BLaER1 treated with 17β-estradiol and CSF1 and Interleukin-3, amounts not matched to agents 10 nM and 100 nM (cell line): Measurements from ENCODE around the gene MAP3K4.
"Not testable (repeated sequence)": the region's sequence is repeated elsewhere in the genome, so short reads cannot be mapped to it uniquely, and the experiment has no call there.

Experiments used
- H3K27ac ChIP-seq, 11 experiments: shearing (Covaris generic); formaldehyde crosslinking; 2 replicates each; pipeline ENCODE4 v1.8.1; 2022
- H3K27me3 ChIP-seq, 11 experiments: shearing (Covaris generic); formaldehyde crosslinking; 2 replicates each; pipeline ENCODE4 v1.8.1; 2022
- H3K36me3 ChIP-seq, 11 experiments: shearing (Covaris generic); formaldehyde crosslinking; 2 replicates each; pipeline ENCODE4 v1.8.1; 2022
- H3K4me1 ChIP-seq, 10 experiments: shearing (Covaris generic); formaldehyde crosslinking; 2 replicates each; pipeline ENCODE4 v1.8.1; 2022
- H3K4me2 ChIP-seq, 11 experiments: shearing (Covaris generic); formaldehyde crosslinking; 2 replicates each; pipeline ENCODE4 v1.8.1; 2022
- H3K4me3 ChIP-seq, 10 experiments: shearing (Covaris generic); formaldehyde crosslinking; 2 replicates each; pipeline ENCODE4 v1.8.1; 2022
- H3K9ac ChIP-seq, 11 experiments: shearing (Covaris generic); formaldehyde crosslinking; 2 replicates each; pipeline ENCODE4 v1.8.1; 2022
- H3K9me3 ChIP-seq, 11 experiments: shearing (Covaris generic); formaldehyde crosslinking; replicated peaks in 1 of 11; 2 replicates each; pipeline ENCODE4 v1.8.1; 2022
- H4K20me1 ChIP-seq, 11 experiments: shearing (Covaris generic); formaldehyde crosslinking; 2 replicates each; pipeline ENCODE4 v1.8.1; 2022
- Cebpa-rat ChIP-seq, 11 experiments: shearing (Covaris generic); IDR thresholded peaks; 2 replicates each; pipeline ENCODE4 v1.8.1; 2022

The MAP3K4 gene

GRCh38 chr6:161108916-161109315, 117.3 kb downstream of the MAP3K4 start:
- peaks cover 0 to 9% (median 0%) of the 10 kb centered on the region in 11 experiments; a peak in 1 of 22 replicates for H4K20me1 ChIP-seq
- H3K4me1 ChIP-seq = no peaks in the 10 kb centered on the region
- H3K9ac ChIP-seq = no peak overlapping the region
- H3K27ac ChIP-seq = no peak overlapping the region
- H3K36me3 ChIP-seq = peaks cover 94 to 100% (median 97%) of the 10 kb centered on the region in 11 experiments
- no peak for TF ChIP-seq Cebpa-rat (IDR thresholded peaks at IDR 0.05)
- no peaks in the 10 kb centered on the region for H3K9me3 ChIP-seq
- no peak overlapping the region for H3K4me2 ChIP-seq
- no peak overlapping the region for H3K4me3 ChIP-seq
- no peaks in the 10 kb centered on the region for H3K27me3 ChIP-seq

- H3K4me3 ChIP-seq = no peak overlapping the region
- peaks cover 94 to 100% (median 98%) of the 10 kb centered on the region in 11 experiments for H3K36me3 ChIP-seq
These were observed 117.8 kb downstream of the MAP3K4 start for GRCh38 chr6:161109366-161109765.

GRCh38 chr6:161110028-161110779, 118.6 kb downstream of the MAP3K4 start:
- TF ChIP-seq Cebpa-rat (IDR thresholded peaks at IDR 0.05) = no peak
- Histone ChIP-seq H3K27ac (no peak overlapping the region), H3K27me3 (no peaks in the 10 kb centered on the region), H4K20me1 (peaks cover 0 to 9% (median 0%) of the 10 kb centered on the region in 11 experiments; a peak in 1 of 22 replicates), H3K4me1 (no peaks in the 10 kb centered on the region), H3K4me2 (no peak overlapping the region), H3K9ac (no peak overlapping the region), H3K36me3 (peaks cover 95 to 100% (median 100%) of the 10 kb centered on the region in 11 experiments), H3K9me3 (no peaks in the 10 kb centered on the region), H3K4me3 (no peak overlapping the region)

More at GRCh38 chr6:161109366-161109765, 117.8 kb downstream of the MAP3K4 start:
- no peaks in the 10 kb centered on the region for H3K9me3 ChIP-seq
- TF ChIP-seq Cebpa-rat (IDR thresholded peaks at IDR 0.05) = no peak
- no peaks in the 10 kb centered on the region for H3K27me3 ChIP-seq
- no peak overlapping the region for H3K4me2 ChIP-seq
- H3K4me1 ChIP-seq = no peaks in the 10 kb centered on the region
- H4K20me1 ChIP-seq = peaks cover 0 to 9% (median 0%) of the 10 kb centered on the region in 11 experiments; a peak in 1 of 22 replicates
- H3K27ac ChIP-seq = no peak overlapping the region
- no peak overlapping the region for H3K9ac ChIP-seq

- H3K4me3 ChIP-seq = no peak overlapping the region
- H3K9me3 ChIP-seq = no peaks in the 10 kb centered on the region
- H3K4me1 ChIP-seq = no peaks in the 10 kb centered on the region
- H3K27me3 ChIP-seq = no peaks in the 10 kb centered on the region
- no peak overlapping the region for H3K4me2 ChIP-seq
- no peak for TF ChIP-seq Cebpa-rat (IDR thresholded peaks at IDR 0.05)
- H3K9ac ChIP-seq = no peak overlapping the region
- H3K27ac ChIP-seq = no peak overlapping the region
- H3K36me3 ChIP-seq = peaks cover 95 to 100% (median 100%) of the 10 kb centered on the region in 11 experiments
- H4K20me1 ChIP-seq = peaks cover 0 to 9% (median 0%) of the 10 kb centered on the region in 11 experiments; a peak in 1 of 22 replicates
These were observed 119.7 kb downstream of the MAP3K4 start for GRCh38 chr6:161111261-161111660.

- H3K9ac ChIP-seq = no peak overlapping the region
- H3K9me3 ChIP-seq = peaks cover 7 to 17% (median 14%) of the 10 kb centered on the region in 11 experiments; a peak in 20 of 22 replicates
- no peak for TF ChIP-seq Cebpa-rat (IDR thresholded peaks at IDR 0.05)
- H3K36me3 ChIP-seq = peaks cover 94 to 100% (median 99%) of the 10 kb centered on the region in 11 experiments
- no peaks in the 10 kb centered on the region for H3K27me3 ChIP-seq
- H3K4me1 ChIP-seq = peaks cover 0 to 8% (median 0%) of the 10 kb centered on the region in 10 experiments; a peak in 3 of 20 replicates
- H3K27ac ChIP-seq = no peak overlapping the region
- H3K4me3 ChIP-seq = no peak overlapping the region
- no peak overlapping the region for H3K4me2 ChIP-seq
- 0 out of 22 replicates have a peak, but pooled peaks cover 0 to 7% (median 0%) of the 10 kb centered on the region in 11 experiments for H4K20me1 ChIP-seq
These were observed 123.9 kb downstream of the MAP3K4 start for GRCh38 chr6:161115468-161115867.

GRCh38 chr6:161116554-161116953, 125.0 kb downstream of the MAP3K4 start:
- Histone ChIP-seq H3K9ac (no peak overlapping the region), H3K4me1 (peaks cover 0 to 8% (median 0%) of the 10 kb centered on the region in 10 experiments; a peak in 3 of 20 replicates), H4K20me1 (no peaks in the 10 kb centered on the region), H3K27ac (no peak overlapping the region), H3K4me3 (no peak overlapping the region), H3K36me3 (peaks cover 84 to 100% (median 96%) of the 10 kb centered on the region in 11 experiments), H3K9me3 (peaks cover 7 to 23% (median 18%) of the 10 kb centered on the region in 11 experiments; a peak in 20 of 22 replicates), H3K27me3 (no peaks in the 10 kb centered on the region), H3K4me2 (no peak overlapping the region)
- TF ChIP-seq Cebpa-rat (IDR thresholded peaks at IDR 0.05) = no peak

GRCh38 chr6:161117308-161117707, 125.7 kb downstream of the MAP3K4 start:
- Histone ChIP-seq H3K4me3 (no peak overlapping the region), H4K20me1 (no peaks in the 10 kb centered on the region), H3K9ac (no peak overlapping the region), H3K4me1 (peaks cover 0 to 8% (median 0%) of the 10 kb centered on the region in 10 experiments; a peak in 3 of 20 replicates), H3K9me3 (peaks cover 9 to 30% (median 25%) of the 10 kb centered on the region in 11 experiments; a peak in 20 of 22 replicates), H3K36me3 (peaks cover 78 to 100% (median 92%) of the 10 kb centered on the region in 11 experiments), H3K27ac (no peak overlapping the region), H3K4me2 (no peak overlapping the region), H3K27me3 (no peaks in the 10 kb centered on the region)
- no peak for TF ChIP-seq Cebpa-rat (IDR thresholded peaks at IDR 0.05)

GRCh38 chr6:161117942-161118341, 126.4 kb downstream of the MAP3K4 start:
- Histone ChIP-seq H3K9me3 (peaks cover 16 to 37% (median 31%) of the 10 kb centered on the region in 11 experiments), H4K20me1 (no peaks in the 10 kb centered on the region), H3K36me3 (peaks cover 78 to 100% (median 92%) of the 10 kb centered on the region in 11 experiments), H3K4me2 (no peak overlapping the region), H3K9ac (no peak overlapping the region), H3K27ac (no peak overlapping the region), H3K27me3 (no peaks in the 10 kb centered on the region), H3K4me1 (peaks cover 0 to 8% (median 0%) of the 10 kb centered on the region in 10 experiments; a peak in 3 of 20 replicates), H3K4me3 (no peak overlapping the region)
- no peak for TF ChIP-seq Cebpa-rat (IDR thresholded peaks at IDR 0.05)

- not testable (repeated sequence) for H3K9ac ChIP-seq, H3K4me3 ChIP-seq, H4K20me1 ChIP-seq, H3K27ac ChIP-seq, H3K27me3 ChIP-seq, H3K4me1 ChIP-seq, H3K4me2 ChIP-seq
- Histone ChIP-seq H3K9me3 (peaks cover 46 to 75% (median 68%) of the 10 kb centered on the region in 11 experiments), H3K36me3 (peaks cover 66 to 99% (median 89%) of the 10 kb centered on the region in 11 experiments)
These were observed 131.8 kb downstream of the MAP3K4 start for GRCh38 chr6:161123319-161123718.
